HG03196 (cell line): ENCODE measurements around the gene CENPV.
"Not testable (repeated sequence)": the region's sequence is repeated elsewhere in the genome, so short reads cannot be mapped to it uniquely, and the experiment has no call there.

Experiments
- ATAC-seq: cut with Tn5 transposase; IDR thresholded peaks from one replicate; pipeline ENCODE4 v1.9.1; 2021; ENCODE audit not compliant: unreplicated experiment

The CENPV gene

GRCh38 chr17:16314859-16315258 is 38.4 kb downstream of the CENPV start:
- no peak for ATAC-seq

GRCh38 chr17:16314189-16314588 is 39.1 kb downstream of the CENPV start:
- ATAC-seq: no peak

- ATAC-seq: no peak
These were observed 39.9 kb downstream of the CENPV start for GRCh38 chr17:16313139-16314090.

GRCh38 chr17:16312061-16312460 is 41.2 kb downstream of the CENPV start:
- ATAC-seq: not testable (repeated sequence)

- ATAC-seq: no peak
These were observed 47.1 kb downstream of the CENPV start for GRCh38 chr17:16306211-16306610.

- no peak for ATAC-seq
These were observed 48.4 kb downstream of the CENPV start for GRCh38 chr17:16304830-16305229.

GRCh38 chr17:16302856-16303255 is 50.4 kb downstream of the CENPV start:
- no peak for ATAC-seq

GRCh38 chr17:16301963-16302855 is 51.1 kb downstream of the CENPV start:
- ATAC-seq: no peak

- ATAC-seq: no peak
These were observed 52.7 kb downstream of the CENPV start for GRCh38 chr17:16300554-16300953.

- ATAC-seq: no peak
These were observed 55.1 kb downstream of the CENPV start for GRCh38 chr17:16298140-16298662.

GRCh38 chr17:16297367-16298139 is 55.7 kb downstream of the CENPV start:
- no peak for ATAC-seq

GRCh38 chr17:16296072-16296471 is 57.2 kb downstream of the CENPV start:
- not testable (repeated sequence) for ATAC-seq

GRCh38 chr17:16294560-16294959 is 58.7 kb downstream of the CENPV start:
- no peak for ATAC-seq

GRCh38 chr17:16293931-16294330 is 59.3 kb downstream of the CENPV start:
- no peak for ATAC-seq
